ENCODE measurements around the gene MRPL55. TPM values are rescaled to one million over a fixed set of nuclear protein-coding genes. Genes with fewer than 3 reads are reported as not detected.
A peak's percentile ranks its signal among the peaks of the same experiment; 100 is the strongest.

MRPL55 gene
- total and polyA plus RNA-seq, 2 of the 13 experiments (the other 11 are each of a cell fraction or from before 2014, with no cell fraction given), result 58.6 to 92.9 TPM

DNA sequence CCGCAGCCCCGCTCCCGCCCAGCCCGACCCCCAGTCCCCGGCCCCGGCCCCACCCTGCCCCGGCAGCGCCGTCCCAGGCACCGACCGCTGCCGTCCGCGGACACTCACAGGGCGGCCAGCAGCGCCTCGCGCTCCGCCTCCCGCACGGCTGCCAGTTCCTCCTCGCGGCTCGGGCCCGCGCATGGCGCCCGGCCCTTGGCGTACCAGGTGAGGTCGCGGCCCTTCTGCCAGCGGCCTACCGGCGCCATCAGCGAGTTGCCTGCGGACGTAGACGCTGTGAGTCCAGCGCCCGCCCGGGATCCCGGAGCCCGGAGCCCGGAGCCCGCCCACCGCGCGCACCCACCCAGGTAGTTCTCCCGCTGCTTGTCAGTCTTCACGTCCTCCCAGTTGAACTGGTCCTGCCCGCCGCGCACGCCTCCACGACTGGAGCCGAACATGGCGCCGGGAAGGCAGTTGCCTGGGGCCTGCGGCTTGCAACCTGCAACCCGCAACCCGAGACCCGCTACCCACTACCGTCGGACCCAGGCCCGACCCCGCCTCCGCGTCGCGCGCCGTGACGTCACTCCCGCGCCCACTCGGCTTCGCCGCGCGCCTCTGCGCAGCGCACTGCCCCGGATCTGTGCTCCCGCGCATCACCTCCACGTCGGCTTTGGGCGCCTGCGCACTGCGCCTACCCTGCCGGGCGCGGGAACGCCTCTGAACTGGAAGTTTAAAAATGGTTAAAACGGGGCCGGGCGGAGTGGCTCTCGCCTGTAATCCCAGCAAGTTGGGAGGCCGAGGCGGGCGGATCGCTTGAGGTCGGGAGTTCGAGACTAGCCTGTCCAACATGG lies 6.1 kb downstream of the MRPL55 start, which contains the start of gene C1orf35 (continued):
- TF ChIP-seq ZHX2 (IDR thresholded peaks at IDR 0.05; ENCODE audit: low read depth) (peak; percentile 94), ZHX2 (CRISPR knock-in tag; IDR thresholded peaks at IDR 0.05; ENCODE audit: borderline replicate concordance) (0 out of 2 replicates have a peak, but pooled peaks have one; percentile 47), THAP9 (CRISPR knock-in tag; IDR thresholded peaks at IDR 0.05; ENCODE audit: borderline replicate concordance) (peak; percentile 93), ZNF264 (CRISPR knock-in tag; IDR thresholded peaks at IDR 0.05) (0 out of 2 replicates have a peak, but pooled peaks have one; percentile 57), ZSCAN9 (CRISPR knock-in tag; IDR thresholded peaks at IDR 0.05; ENCODE audit: borderline replicate concordance) (0 out of 2 replicates have a peak, but pooled peaks have one; percentile 41), ZNF225 (CRISPR knock-in tag; IDR thresholded peaks at IDR 0.05) (no peak; the same call in none of the 2 replicates), PHF20 (CRISPR knock-in tag; IDR thresholded peaks at IDR 0.05) (peak; percentile 95), TFDP2 (CRISPR knock-in tag; IDR thresholded peaks at IDR 0.05) (peak; percentile 98), ZNF749 (CRISPR knock-in tag; IDR thresholded peaks at IDR 0.05; ENCODE audit: borderline replicate concordance) (0 out of 2 replicates have a peak, but pooled peaks have one; percentile 71), ZNF550 (CRISPR knock-in tag; IDR thresholded peaks at IDR 0.05; ENCODE audit: borderline replicate concordance) (peak; percentile 48; the same call in 1 of the 2 replicates), PLSCR1 (CRISPR knock-in tag; IDR thresholded peaks at IDR 0.05; ENCODE audit: borderline replicate concordance) (no peak), ZBTB3 (CRISPR knock-in tag; IDR thresholded peaks at IDR 0.05; ENCODE audit: borderline replicate concordance, low read depth) (no peak)
- TF ChIP-seq, protein P1, sequence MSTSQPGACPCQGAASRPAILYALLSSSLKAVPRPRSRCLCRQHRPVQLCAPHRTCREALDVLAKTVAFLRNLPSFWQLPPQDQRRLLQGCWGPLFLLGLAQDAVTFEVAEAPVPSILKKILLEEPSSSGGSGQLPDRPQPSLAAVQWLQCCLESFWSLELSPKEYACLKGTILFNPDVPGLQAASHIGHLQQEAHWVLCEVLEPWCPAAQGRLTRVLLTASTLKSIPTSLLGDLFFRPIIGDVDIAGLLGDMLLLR (CRISPR knock-in tag; IDR thresholded peaks at IDR 0.05), result peak; percentile 85; the same call in 1 of the 2 replicates
- TF ChIP-seq, protein P2, sequence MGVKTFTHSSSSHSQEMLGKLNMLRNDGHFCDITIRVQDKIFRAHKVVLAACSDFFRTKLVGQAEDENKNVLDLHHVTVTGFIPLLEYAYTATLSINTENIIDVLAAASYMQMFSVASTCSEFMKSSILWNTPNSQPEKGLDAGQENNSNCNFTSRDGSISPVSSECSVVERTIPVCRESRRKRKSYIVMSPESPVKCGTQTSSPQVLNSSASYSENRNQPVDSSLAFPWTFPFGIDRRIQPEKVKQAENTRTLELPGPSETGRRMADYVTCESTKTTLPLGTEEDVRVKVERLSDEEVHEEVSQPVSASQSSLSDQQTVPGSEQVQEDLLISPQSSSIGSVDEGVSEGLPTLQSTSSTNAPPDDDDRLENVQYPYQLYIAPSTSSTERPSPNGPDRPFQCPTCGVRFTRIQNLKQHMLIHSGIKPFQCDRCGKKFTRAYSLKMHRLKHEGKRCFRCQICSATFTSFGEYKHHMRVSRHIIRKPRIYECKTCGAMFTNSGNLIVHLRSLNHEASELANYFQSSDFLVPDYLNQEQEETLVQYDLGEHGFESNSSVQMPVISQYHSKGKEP (CRISPR knock-in tag; IDR thresholded peaks at IDR 0.05), result peak; percentile 80

Data from HepG2 (cell line).